Hepatocyte (in vitro differentiated cells): Measurements from ENCODE around the gene DENND1C. TPM values are rescaled to one million over a fixed set of nuclear protein-coding genes. Genes with fewer than 3 reads are reported as not detected.

Experiments
- DNase-seq: peaks from one replicate; pipeline ENCODE4 v3.0.0-alpha.2; 2016; ENCODE audit warnings: low spot score
- H2AFZ ChIP-seq: fragments of 200-600 bp; sonication (generic); 2 replicates; pipeline ENCODE4 v1.6.0; 2016; ENCODE audit warnings: antibody characterized with exemption, mild to moderate bottlenecking
- H3K27ac ChIP-seq: fragments of 200-600 bp; sonication (generic); 2 replicates; pipeline ENCODE4 v1.5.1; 2016; ENCODE audit warnings: mild to moderate bottlenecking
- H3K27me3 ChIP-seq: fragments of 200-600 bp; sonication (generic); 2 replicates; pipeline ENCODE4 v1.6.1; 2016
- H3K36me3 ChIP-seq: fragments of 200-600 bp; sonication (generic); replicated peaks from 2 replicates; pipeline ENCODE4 v1.5.1; 2016; ENCODE audit warnings: low read depth; ENCODE audit not compliant: insufficient read depth
- H3K4me1 ChIP-seq: fragments of 200-600 bp; sonication (generic); 2 replicates; pipeline ENCODE4 v1.5.1; 2016; ENCODE audit warnings: mild to moderate bottlenecking, moderate library complexity; ENCODE audit not compliant: insufficient read depth
- H3K4me2 ChIP-seq: fragments of 200-600 bp; sonication (generic); 2 replicates; pipeline ENCODE4 v1.6.0; 2016
- H3K4me3 ChIP-seq: fragments of 200-600 bp; sonication (generic); 2 replicates; pipeline ENCODE4 v1.5.1; 2016; ENCODE audit warnings: mild to moderate bottlenecking
- H3K79me2 ChIP-seq: fragments of 200-600 bp; sonication (generic); 2 replicates; pipeline ENCODE4 v1.6.0; 2017; ENCODE audit warnings: mild to moderate bottlenecking
- H3K9me2 ChIP-seq: fragments of 200-600 bp; sonication (generic); replicated peaks from 2 replicates; pipeline ENCODE4 v1.6.0; 2017; ENCODE audit warnings: mild to moderate bottlenecking; ENCODE audit not compliant: insufficient read depth
- H3K9me3 ChIP-seq: fragments of 200-600 bp; sonication (generic); 2 replicates; pipeline ENCODE4 v1.5.1; 2016; ENCODE audit warnings: low read depth, mild to moderate bottlenecking
- H4K20me1 ChIP-seq: fragments of 200-600 bp; sonication (generic); 2 replicates; pipeline ENCODE4 v1.6.0; 2016; ENCODE audit warnings: mild to moderate bottlenecking; ENCODE audit not compliant: insufficient read depth, poor library complexity, severe bottlenecking
- EZH2 ChIP-seq: fragments of 200-600 bp; sonication (generic); IDR thresholded peaks from 2 replicates; pipeline ENCODE4 v1.6.1; 2016; ENCODE audit warnings: antibody characterized with exemption, mild to moderate bottlenecking, borderline replicate concordance
- EZH2phosphoT487 ChIP-seq: fragments of 200-600 bp; sonication (generic); IDR thresholded peaks from one replicate; pipeline ENCODE4 v1.6.1; 2018; ENCODE audit warnings: antibody characterized with exemption, mild to moderate bottlenecking, low read depth, moderate library complexity; ENCODE audit not compliant: unreplicated experiment, severe bottlenecking
- WGBS: methylation state at CpG from one replicate; pipeline ENCODE4 v1.1.6; 2016; ENCODE audit warnings: low lambda C conversion rate; ENCODE audit errors: missing lambda C conversion rate; 5-methylcytosine and 5-hydroxymethylcytosine counted together
- polyA plus RNA-seq: library from polyadenylated mRNA; unstranded; fragments of >200 nt; fragmentation: Nextera tagmentation; extraction: Ambion mirVana; gene quantifications from 2 replicates; pipeline ENCODE4 v1.2.1, GENCODE V29; 2016
- total RNA-seq: library from RNA; depleted of rRNA; stranded (reverse); fragments of >200 nt; gene quantifications from 2 replicates; pipeline ENCODE4 v1.2.3, GENCODE V29; 2014
- TF ChIP-seq, protein P1 (sequence below): fragments of 200-600 bp; sonication (generic); IDR thresholded peaks from 2 replicates; pipeline ENCODE4 v1.5.1; 2016; ENCODE audit warnings: antibody characterized with exemption, mild to moderate bottlenecking; ENCODE audit not compliant: poor library complexity

Gene DENND1C
- total and polyA plus RNA-seq, 2 experiments from 2014 or later, result 1.5 to 16.1 TPM

DNA sequence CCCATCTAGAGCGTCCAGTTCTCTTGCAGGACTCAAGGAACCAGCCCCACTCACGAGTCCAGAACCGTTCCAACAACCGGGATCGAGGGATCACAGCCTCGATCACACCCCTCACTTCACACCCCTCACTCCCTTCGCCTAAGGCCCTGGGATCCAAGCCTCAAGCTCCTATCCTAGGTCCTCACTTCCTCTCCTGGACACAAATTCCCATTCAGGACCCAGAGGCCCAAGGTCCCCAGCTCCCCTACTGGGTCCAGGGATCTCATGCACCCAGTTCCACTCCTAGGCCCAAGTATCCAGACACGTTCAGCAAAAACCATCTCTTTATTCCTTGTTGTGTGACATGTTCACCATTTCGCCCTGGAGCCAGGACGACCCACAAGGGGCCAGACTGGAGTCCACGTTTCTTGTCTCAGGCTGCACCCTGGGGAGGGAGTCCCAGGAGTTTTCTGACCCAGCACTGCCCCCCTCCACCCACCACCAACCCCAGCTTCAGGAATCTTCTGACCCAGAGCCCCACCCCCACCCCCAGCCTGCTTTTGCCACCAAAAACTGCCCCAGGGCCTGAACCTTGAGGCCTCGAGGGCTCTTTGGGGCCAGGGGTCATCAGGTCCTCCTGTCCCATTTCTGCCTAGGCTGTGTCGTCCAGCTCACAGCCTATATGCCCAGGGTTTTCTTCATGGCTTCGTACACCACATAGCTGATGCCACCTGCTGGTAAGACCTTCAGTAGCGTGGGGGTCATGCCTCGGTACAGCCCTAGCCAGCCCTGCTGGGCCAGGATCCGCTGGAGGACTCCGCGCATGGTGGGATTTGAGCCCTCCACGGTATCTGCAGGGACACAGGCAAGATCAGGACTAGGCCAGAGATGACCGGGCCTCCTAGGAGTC lies 55.6 kb downstream of the DENND1C start:
- 96% methylated on average over 21 of the region's 21 CpGs for WGBS
- Histone ChIP-seq H3K4me1 (peaks cover 11% of the 10 kb centered on the region), H3K4me3 (no peak overlapping the region), H3K27ac (peak overlapping the region; percentile 84), H3K9me2 (no peaks in the 10 kb centered on the region), H4K20me1 (peaks cover 31% of the 10 kb centered on the region), H3K9me3 (no peaks in the 10 kb centered on the region), H3K36me3 (no peaks in the 10 kb centered on the region), H3K27me3 (no peaks in the 10 kb centered on the region), H3K4me2 (peak overlapping the region; percentile 4), H3K79me2 (peaks cover 31% of the 10 kb centered on the region), H2AFZ (peak overlapping the region; percentile 49)
- no peak for DNase-seq
- TF ChIP-seq EZH2, result no peak
- TF ChIP-seq, protein P1, sequence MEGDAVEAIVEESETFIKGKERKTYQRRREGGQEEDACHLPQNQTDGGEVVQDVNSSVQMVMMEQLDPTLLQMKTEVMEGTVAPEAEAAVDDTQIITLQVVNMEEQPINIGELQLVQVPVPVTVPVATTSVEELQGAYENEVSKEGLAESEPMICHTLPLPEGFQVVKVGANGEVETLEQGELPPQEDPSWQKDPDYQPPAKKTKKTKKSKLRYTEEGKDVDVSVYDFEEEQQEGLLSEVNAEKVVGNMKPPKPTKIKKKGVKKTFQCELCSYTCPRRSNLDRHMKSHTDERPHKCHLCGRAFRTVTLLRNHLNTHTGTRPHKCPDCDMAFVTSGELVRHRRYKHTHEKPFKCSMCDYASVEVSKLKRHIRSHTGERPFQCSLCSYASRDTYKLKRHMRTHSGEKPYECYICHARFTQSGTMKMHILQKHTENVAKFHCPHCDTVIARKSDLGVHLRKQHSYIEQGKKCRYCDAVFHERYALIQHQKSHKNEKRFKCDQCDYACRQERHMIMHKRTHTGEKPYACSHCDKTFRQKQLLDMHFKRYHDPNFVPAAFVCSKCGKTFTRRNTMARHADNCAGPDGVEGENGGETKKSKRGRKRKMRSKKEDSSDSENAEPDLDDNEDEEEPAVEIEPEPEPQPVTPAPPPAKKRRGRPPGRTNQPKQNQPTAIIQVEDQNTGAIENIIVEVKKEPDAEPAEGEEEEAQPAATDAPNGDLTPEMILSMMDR, result no peak
- TF ChIP-seq EZH2phosphoT487, result no peak

DNA sequence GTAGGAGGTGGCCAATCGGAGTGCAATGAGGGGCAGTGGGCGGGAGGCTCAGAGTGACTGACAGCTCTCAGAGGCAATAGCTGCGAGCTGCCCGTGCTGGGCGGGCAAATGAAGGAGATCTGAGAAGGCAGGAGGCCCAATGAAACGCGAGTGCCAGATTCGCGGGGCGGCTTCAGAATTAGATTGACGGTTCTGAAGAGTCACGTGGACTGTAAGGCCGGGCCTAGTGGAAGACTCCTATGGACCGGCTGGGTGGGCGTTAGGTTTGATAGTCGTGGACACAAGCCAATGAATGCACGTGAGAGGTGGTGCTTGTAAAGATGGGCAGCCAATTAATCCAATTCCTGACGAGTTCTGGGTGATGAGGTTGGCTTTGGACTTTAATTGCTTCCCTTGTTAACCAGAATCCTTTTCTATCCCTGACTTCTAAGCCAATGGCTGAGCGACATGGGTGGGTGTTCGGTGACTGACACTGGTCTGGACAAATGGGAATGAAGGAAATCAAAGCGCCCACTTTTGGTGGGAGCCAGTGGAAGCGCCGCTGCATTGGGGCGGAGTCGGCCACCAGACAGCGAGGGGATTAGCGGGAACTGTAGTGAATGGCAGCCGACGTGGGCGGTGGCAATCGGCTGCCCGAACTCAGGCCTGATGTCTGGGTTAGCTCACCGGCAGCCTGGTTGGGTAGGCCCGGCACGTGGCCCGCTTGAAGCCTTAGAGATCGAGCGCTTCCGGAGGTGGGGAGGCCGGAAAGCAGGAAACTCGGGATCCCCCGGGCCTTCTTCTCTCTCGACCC lies 56.5 kb downstream of the DENND1C start:
- Histone ChIP-seq H3K4me2 (peak overlapping the region; percentile 4), H3K4me3 (no peak overlapping the region), H3K36me3 (no peaks in the 10 kb centered on the region)

DNA sequence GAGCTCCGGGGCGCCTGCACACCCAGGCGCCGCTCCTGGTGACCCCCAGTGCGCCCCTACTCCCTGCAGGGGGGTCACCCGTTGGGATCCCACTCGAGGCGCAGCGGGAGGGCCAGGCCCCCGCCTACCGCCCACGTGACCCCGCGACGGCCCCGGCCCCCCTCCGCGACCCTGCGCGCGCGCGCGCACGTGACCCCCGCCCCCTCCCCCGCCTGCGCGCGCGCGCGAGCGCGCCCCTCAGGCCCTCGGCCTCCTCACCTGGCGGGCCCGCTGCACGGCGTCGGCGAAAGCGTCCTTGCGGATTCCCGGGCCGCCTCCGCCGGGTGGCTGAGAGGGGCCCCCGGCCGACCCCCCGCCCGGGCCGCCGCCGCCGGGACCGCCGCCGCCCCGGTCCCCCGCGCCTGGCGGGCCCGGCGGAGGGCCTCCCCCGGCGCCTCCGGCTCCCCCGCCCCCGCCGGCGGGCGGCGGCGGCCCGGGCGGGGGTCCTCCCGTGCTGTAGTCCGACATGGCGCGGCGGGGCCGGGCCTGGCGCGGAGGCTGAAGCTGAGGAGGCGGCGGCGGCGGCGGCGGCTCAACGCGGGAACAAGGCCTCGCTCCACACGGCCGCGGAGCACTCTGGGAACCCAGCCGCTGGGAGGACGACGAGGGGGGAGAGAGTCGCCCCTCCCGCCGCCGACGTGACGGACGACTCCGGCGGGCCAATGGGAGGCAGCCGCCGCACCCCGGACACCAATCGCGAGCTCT lies 57.2 kb downstream of the DENND1C start, which contains the start of gene KHSRP:
Gene KHSRP (minus strand): TSS at position 617 of the 744 bp plus-strand sequence. CDS start 110 bp downstream, at position 507.
- WGBS, result 3% methylated on average over 19 of the region's 114 CpGs
- Histone ChIP-seq H3K9me2 (no peaks in the 10 kb centered on the region), H3K9me3 (no peaks in the 10 kb centered on the region), H3K27me3 (no peaks in the 10 kb centered on the region), H3K4me1 (peaks cover 11% of the 10 kb centered on the region), H3K27ac (peak within 1 kb of the TSS; percentile 84), H3K4me3 (peak within 1 kb of the TSS; percentile 89), H3K79me2 (peaks cover 47% of the 10 kb centered on the region), H2AFZ (peak within 1 kb of the TSS; percentile 49), H3K4me2 (peak within 1 kb of the TSS; percentile 94), H3K36me3 (no peaks in the 10 kb centered on the region), H4K20me1 (peaks cover 47% of the 10 kb centered on the region)
- TF ChIP-seq EZH2 (no peak), EZH2phosphoT487 (no peak)
- TF ChIP-seq, protein P1, result no peak
- peak; percentile 56 for DNase-seq

More for the DNA sequence above, 56.5 kb downstream of the DENND1C start:
- H2AFZ ChIP-seq, result peak overlapping the region; percentile 49
- H3K79me2 ChIP-seq, result peaks cover 40% of the 10 kb centered on the region
- 13% methylated on average over 43 of the region's 43 CpGs for WGBS
- peaks cover 39% of the 10 kb centered on the region for H4K20me1 ChIP-seq
- peak overlapping the region; percentile 84 for H3K27ac ChIP-seq
- no peaks in the 10 kb centered on the region for H3K9me3 ChIP-seq
- peak; percentile 100 for DNase-seq
- H3K4me1 ChIP-seq, result peaks cover 11% of the 10 kb centered on the region
- TF ChIP-seq, protein P1, result no peak
- TF ChIP-seq EZH2phosphoT487, result no peak
- no peak for TF ChIP-seq EZH2
- H3K9me2 ChIP-seq, result no peaks in the 10 kb centered on the region
- H3K27me3 ChIP-seq, result no peaks in the 10 kb centered on the region
